ENCODE measurements around the gene NDUFAF8. TPM values are rescaled to one million over a fixed set of nuclear protein-coding genes. Genes with fewer than 3 reads are reported as not detected.

NDUFAF8 gene
- total RNA-seq, 4 donors from 2014 or later, result 28.7 to 56.7 (median 37.5) TPM

GRCh38 chr17:81253358-81254131 is 14.4 kb downstream of the NDUFAF8 start:
- no peak for ATAC-seq (ENCODE audit: low FRiP score)
- peak; percentile 39 for DNase-seq (ENCODE audit: low spot score)
- TF ChIP-seq CTCF (IDR thresholded peaks at IDR 0.05), result peak in 1 of 3 donors; percentile 41

GRCh38 chr17:81254955-81255717 is 16.0 kb downstream of the NDUFAF8 start:
- DNase-seq (ENCODE audit: low spot score) (no peak), ATAC-seq (ENCODE audit: low FRiP score) (peak; percentile 71)
- TF ChIP-seq CTCF (IDR thresholded peaks at IDR 0.05), result peak in 1 of 3 donors; percentile 46

- DNase-seq (ENCODE audit: low spot score) (no peak), ATAC-seq (ENCODE audit: low FRiP score) (no peak)
- TF ChIP-seq CTCF (IDR thresholded peaks at IDR 0.05), result no peak
These were observed 17.5 kb downstream of the NDUFAF8 start for GRCh38 chr17:81256616-81257015.

GRCh38 chr17:81257533-81257932 is 18.4 kb downstream of the NDUFAF8 start:
- DNase-seq (ENCODE audit: low spot score) (no peak), ATAC-seq (ENCODE audit: low FRiP score) (no peak)
- TF ChIP-seq CTCF (IDR thresholded peaks at IDR 0.05), result no peak

- ATAC-seq (ENCODE audit: low FRiP score), result no peak
- TF ChIP-seq CTCF (IDR thresholded peaks at IDR 0.05), result no peak
- DNase-seq (ENCODE audit: low spot score), result no peak
These were observed 19.2 kb downstream of the NDUFAF8 start for GRCh38 chr17:81258292-81258691.

GRCh38 chr17:81259058-81259605 is 20.0 kb downstream of the NDUFAF8 start:
- ATAC-seq (ENCODE audit: low FRiP score) (no peak), DNase-seq (ENCODE audit: low spot score) (no peak)
- no peak for TF ChIP-seq CTCF (IDR thresholded peaks at IDR 0.05)

All from omental fat pad (tissue), 4 donors.